Uterus (tissue), 4 donors: ENCODE results near the gene PRRT1. TPM values are rescaled to one million over a fixed set of nuclear protein-coding genes. Genes with fewer than 3 reads are reported as not detected.

Experiments used
- DNase-seq, 2 donors: peaks; one replicate each; pipeline ENCODE4 v3.0.0-alpha.2; 2019 to 2020
- H3K27ac ChIP-seq, 2 donors: fragments of 200-600 bp; sonication (generic); 1 replicate in 1 of 2; 2 replicates in 1 of 2; pipeline ENCODE4 v1.5.1; 2016 to 2018
- H3K27me3 ChIP-seq, 2 donors: fragments of 200-600 bp; sonication (generic); one replicate each; pipeline ENCODE4 v1.5.1; 2018 to 2019; ENCODE audit warnings: control low read depth in 1 of 2
- H3K36me3 ChIP-seq, 2 donors: fragments of 200-600 bp; sonication (generic); one replicate each; pipeline ENCODE4 v1.5.1; 2019; ENCODE audit warnings: control low read depth in 1 of 2
- H3K4me1 ChIP-seq, 2 donors: fragments of 200-600 bp; sonication (generic); one replicate each; pipeline ENCODE4 v1.5.1; 2018 to 2019; ENCODE audit warnings: control low read depth in 1 of 2
- H3K4me3 ChIP-seq, 2 donors: fragments of 200-600 bp; sonication (generic); 1 replicate in 1 of 2; 2 replicates in 1 of 2; pipeline ENCODE4 v1.5.1; 2018 to 2019; ENCODE audit warnings: mild to moderate bottlenecking in 1 of 2
- H3K9me3 ChIP-seq, 2 donors: fragments of 200-600 bp; sonication (generic); one replicate each; pipeline ENCODE4 v1.5.1; 2019; ENCODE audit warnings: control low read depth in 1 of 2
- CTCF ChIP-seq, 4 experiments: fragments of 200-600 bp in 2 of 4; fragments of 450-650 bp in 2 of 4; sonication (generic) in 2 of 4; IDR thresholded peaks; one replicate each; pipeline ENCODE4 v1.5.1; 2016 to 2019; ENCODE audit warnings: antibody characterized with exemption in 4 of 4, mild to moderate bottlenecking in 2 of 4, moderate library complexity in 1 of 4
- POLR2A ChIP-seq, 2 donors: fragments of 450-650 bp; IDR thresholded peaks; one replicate each; pipeline ENCODE4 v1.6.1; 2016; ENCODE audit warnings: antibody characterized with exemption in 2 of 2, mild to moderate bottlenecking in 1 of 2, moderate library complexity in 1 of 2
- intact Hi-C: fragments of 100-400 bp; cut with DNase I; formaldehyde crosslinking; loops from one replicate; pipeline ENCODE4 v1.15.1; 2023; ENCODE audit warnings: low total_unique reads
- total RNA-seq, 4 donors: library from RNA; depleted of rRNA in 3 of 4; stranded (reverse); fragments of >200 nt in 3 of 4; gene quantifications; one replicate each; pipeline versions ENCODE4 v1.1.0 to v1.2.4, GENCODE V29; 2014 to 2023
- donor health status: DM: yes; HTN: yes; CAD: no.

PRRT1 gene
- total RNA-seq, 4 donors from 2014 or later = 8.0 to 9.4 TPM; not detected in 2

- Histone ChIP-seq H3K27ac (peak overlapping the region; percentile 100), H3K27me3 (no peaks in the 10 kb centered on the region), H3K9me3 (no peaks in the 10 kb centered on the region), H3K4me1 (peaks cover 3 to 7% of the 10 kb centered on the region in 2 donors), H3K4me3 (peak overlapping the region; percentile 69 to 89), H3K36me3 (no peaks in the 10 kb centered on the region)
- peak in 1 of 2 donors; percentile 64 for DNase-seq
- intact Hi-C loops = no loop called here
- no peak for TF ChIP-seq CTCF (IDR thresholded peaks at IDR 0.05)
These were observed 45.2 kb upstream of the PRRT1 start for GRCh38 chr6:32196682-32197616.

- H3K36me3 ChIP-seq = no peaks in the 10 kb centered on the region
- H3K4me3 ChIP-seq = peak overlapping the region; percentile 69 to 89
- peaks cover 3 to 7% of the 10 kb centered on the region in 2 donors for H3K4me1 ChIP-seq
- intact Hi-C loops = no loop called here
- TF ChIP-seq POLR2A (IDR thresholded peaks at IDR 0.05) (peak; percentile 96 to 100), CTCF (IDR thresholded peaks at IDR 0.05) (no peak)
- peak overlapping the region; percentile 100 for H3K27ac ChIP-seq
- H3K27me3 ChIP-seq = no peaks in the 10 kb centered on the region
- peak; percentile 92 to 96 for DNase-seq
- no peaks in the 10 kb centered on the region for H3K9me3 ChIP-seq
These were observed 44.4 kb upstream of the PRRT1 start for GRCh38 chr6:32195902-32196681.

GRCh38 chr6:32195652-32195901 lies 43.8 kb upstream of the PRRT1 start:
- TF ChIP-seq CTCF (IDR thresholded peaks at IDR 0.05) = peak; percentile 20 to 77 (median 51)
- no peak for TF ChIP-seq POLR2A (IDR thresholded peaks at IDR 0.05)
- H3K9me3 ChIP-seq = no peaks in the 10 kb centered on the region
- peaks cover 3 to 7% of the 10 kb centered on the region in 2 donors for H3K4me1 ChIP-seq
- H3K36me3 ChIP-seq = no peaks in the 10 kb centered on the region
- H3K27me3 ChIP-seq = no peaks in the 10 kb centered on the region
- intact Hi-C loops = no loop called here
- peak overlapping the region; percentile 69 to 89 for H3K4me3 ChIP-seq
- DNase-seq = peak; percentile 100
- peak overlapping the region; percentile 100 for H3K27ac ChIP-seq

GRCh38 chr6:32194825-32195651 lies 43.3 kb upstream of the PRRT1 start:
- TF ChIP-seq POLR2A (IDR thresholded peaks at IDR 0.05) = peak; percentile 66 to 98
- TF ChIP-seq CTCF (IDR thresholded peaks at IDR 0.05) = peak; percentile 8 to 57 (median 41)
- peaks cover 3 to 7% of the 10 kb centered on the region in 2 donors for H3K4me1 ChIP-seq
- H3K27ac ChIP-seq = peak overlapping the region; percentile 89 to 100
- peak overlapping the region; percentile 13 to 19 for H3K4me3 ChIP-seq
- DNase-seq = no peak
- H3K9me3 ChIP-seq = no peaks in the 10 kb centered on the region
- intact Hi-C loops = no loop called here
- no peaks in the 10 kb centered on the region for H3K36me3 ChIP-seq
- no peaks in the 10 kb centered on the region for H3K27me3 ChIP-seq
